GM18870 (cell line): ENCODE results near the gene VASH2.
"Not testable (repeated sequence)": the region's sequence is repeated elsewhere in the genome, so short reads cannot be mapped to it uniquely, and the experiment has no call there.

Experiments
- ATAC-seq: cut with Tn5 transposase; IDR thresholded peaks from one replicate; pipeline ENCODE4 v1.9.1; 2021; ENCODE audit warnings: moderate library complexity; ENCODE audit not compliant: unreplicated experiment

VASH2 gene

GRCh38 chr1:212977781-212978645, 27.7 kb downstream of the VASH2 start:
- peak; percentile 44 for ATAC-seq

- ATAC-seq, result peak; percentile 54
These were observed 29.2 kb downstream of the VASH2 start for GRCh38 chr1:212979340-212980122.

- no peak for ATAC-seq
These were observed 29.9 kb downstream of the VASH2 start for GRCh38 chr1:212980123-212980785.

- no peak for ATAC-seq
These were observed 30.7 kb downstream of the VASH2 start for GRCh38 chr1:212981025-212981495.

GRCh38 chr1:212981571-212982328, 31.4 kb downstream of the VASH2 start:
- peak; percentile 66 for ATAC-seq

- no peak for ATAC-seq
These were observed 32.2 kb downstream of the VASH2 start for GRCh38 chr1:212982430-212983152.

- no peak for ATAC-seq
These were observed 33.1 kb downstream of the VASH2 start for GRCh38 chr1:212983482-212983881.

GRCh38 chr1:212984522-212985291, 34.4 kb downstream of the VASH2 start:
- no peak for ATAC-seq

- no peak for ATAC-seq
These were observed 36.2 kb downstream of the VASH2 start for GRCh38 chr1:212986551-212986950.

GRCh38 chr1:212987702-212988322, 37.5 kb downstream of the VASH2 start:
- no peak for ATAC-seq

- no peak for ATAC-seq
These were observed 39.9 kb downstream of the VASH2 start for GRCh38 chr1:212990276-212990675.

- not testable (repeated sequence) for ATAC-seq
These were observed 43.6 kb downstream of the VASH2 start for GRCh38 chr1:212993960-212994359.

- ATAC-seq, result no peak
These were observed 44.6 kb downstream of the VASH2 start for GRCh38 chr1:212994926-212995325.

- ATAC-seq, result no peak
These were observed 52.9 kb downstream of the VASH2 start for GRCh38 chr1:213003256-213003655.

GRCh38 chr1:213008564-213008963, 58.2 kb downstream of the VASH2 start:
- ATAC-seq, result no peak

- no peak for ATAC-seq
These were observed 64.3 kb downstream of the VASH2 start for GRCh38 chr1:213014642-213015041.

GRCh38 chr1:213015099-213016050, 65.0 kb downstream of the VASH2 start, which contains the start of gene ANGEL2:
ANGEL2 (minus strand) TSS chr1:213015867; CDS start chr1:213015671, 196 bp downstream.
- peak; percentile 92 for ATAC-seq
